H1 (cell line): ENCODE measurements around the gene SNAPC3. TPM values are rescaled to one million over a fixed set of nuclear protein-coding genes. Genes with fewer than 3 reads are reported as not detected.
A peak's percentile ranks its signal among the peaks of the same experiment; 100 is the strongest.

Source experiments
- ATF2 ChIP-seq: IDR thresholded peaks from 2 replicates; pipeline ENCODE4 v1.6.1; 2012; ENCODE audit warnings: low read length, inconsistent platforms
- BCL11A ChIP-seq, 2 experiments: IDR thresholded peaks; one replicate each; pipeline ENCODE4 v1.6.1; 2011; ENCODE audit warnings: low read depth in 2 of 2, low read length in 2 of 2, mild to moderate bottlenecking in 2 of 2
- FOSL1 ChIP-seq: IDR thresholded peaks from 2 replicates; pipeline ENCODE4 v1.6.1; 2011; ENCODE audit warnings: mild to moderate bottlenecking, low read depth, low read length, moderate library complexity; ENCODE audit not compliant: insufficient read depth
- JUN ChIP-seq: IDR thresholded peaks from 2 replicates; pipeline ENCODE4 v1.6.1; 2011; ENCODE audit warnings: low read depth, mild to moderate bottlenecking, improper control_type of control experiment, low read length
- KDM1A ChIP-seq: fragments of 200-600, 300-600 bp; sonication (generic); IDR thresholded peaks from 2 replicates; pipeline ENCODE4 v1.7.1; 2016; ENCODE audit warnings: mild to moderate bottlenecking, low read length, borderline replicate concordance
- NANOG ChIP-seq: IDR thresholded peaks from 2 replicates; pipeline ENCODE4 v1.6.1; 2011; ENCODE audit warnings: low read length, low read depth, mild to moderate bottlenecking, inconsistent platforms; ENCODE audit not compliant: insufficient read depth, poor library complexity, severe bottlenecking
- NRF1 ChIP-seq: IDR thresholded peaks from 2 replicates; pipeline ENCODE4 v1.6.1; 2011; ENCODE audit warnings: mild to moderate bottlenecking, low read depth, low read length, improper control_type of control experiment
- POLR2A ChIP-seq, 2 experiments: IDR thresholded peaks; 1 replicate in 1 of 2; 2 replicates in 1 of 2; pipeline ENCODE4 v1.6.1; 2011; ENCODE audit warnings: low read depth in 2 of 2, low read length in 2 of 2, mild to moderate bottlenecking in 2 of 2; ENCODE audit errors: control extremely low read depth in 1 of 2
- POU5F1 ChIP-seq: IDR thresholded peaks from 2 replicates; pipeline ENCODE4 v1.6.1; 2011; ENCODE audit warnings: low read depth, mild to moderate bottlenecking, low read length, moderate library complexity
- RBBP5 ChIP-seq: IDR thresholded peaks from 2 replicates; pipeline ENCODE4 v1.7.1; 2012; ENCODE audit warnings: low read depth, mild to moderate bottlenecking, inconsistent platforms, low read length, moderate library complexity, borderline replicate concordance
- RNF2 ChIP-seq: fragments of 200-900, 300-1000 bp; sonication (generic); IDR thresholded peaks from 2 replicates; pipeline ENCODE4 v1.7.1; 2016; ENCODE audit warnings: borderline replicate concordance, low read depth, mild to moderate bottlenecking, antibody characterized with exemption, low read length; ENCODE audit not compliant: poor library complexity, severe bottlenecking; ENCODE audit errors: missing control alignments
- SIX5 ChIP-seq: IDR thresholded peaks from 2 replicates; pipeline ENCODE4 v1.6.1; 2011; ENCODE audit warnings: mild to moderate bottlenecking, low read depth, low read length
- SP1 ChIP-seq: IDR thresholded peaks from 2 replicates; pipeline ENCODE4 v1.6.1; 2011; ENCODE audit warnings: low read depth, low read length
- SUZ12 ChIP-seq: fragments of 200-600 bp; sonication (generic); IDR thresholded peaks from 2 replicates; pipeline ENCODE4 v1.6.1; 2012; ENCODE audit warnings: mild to moderate bottlenecking, inconsistent platforms, low read length, moderate library complexity, mixed read lengths
- TEAD4 ChIP-seq: IDR thresholded peaks from 2 replicates; pipeline ENCODE4 v1.6.1; 2012; ENCODE audit warnings: low read depth, low read length, inconsistent platforms, mixed read lengths
- ZNF274 ChIP-seq: IDR thresholded peaks from 2 replicates; pipeline ENCODE4 v1.7.0; 2012; ENCODE audit warnings: low read length, borderline replicate concordance; ENCODE audit errors: extremely low read depth
- polyA plus RNA-seq, 7 experiments: library from polyadenylated mRNA; depleted of rRNA in 3 of 7; stranded (reverse) in 5 of 7; unstranded in 2 of 7; fragments of >200 nt in 5 of 7; fragments of 200-250 nt in 2 of 7; gene quantifications; 1 replicate in 5 of 7; 2 replicates in 1 of 7; 4 replicates in 1 of 7; pipeline versions ENCODE4 v1.2.1 to v1.2.3, GENCODE V29; 2011 to 2013; ENCODE audit warnings: missing spikeins in 2 of 7, mixed read lengths in 2 of 7
- total RNA-seq: library from RNA; stranded (reverse); fragmentation: NEBNext Ultra II Directional; extraction: Animal tissue kit (Norgen Biotek cat#: 25700); gene quantifications from 2 replicates; pipeline ENCODE4 v1.2.1, GENCODE V29; 2021
- TF ChIP-seq, protein P1 (sequence below), 3 experiments: IDR thresholded peaks; 1 replicate in 2 of 3; 2 replicates in 1 of 3; pipeline versions ENCODE4 v1.5.1 to v1.6.1; 2011; ENCODE audit warnings: low read length in 3 of 3, mild to moderate bottlenecking in 3 of 3, inconsistent platforms in 2 of 3, low read depth in 1 of 3, moderate library complexity in 1 of 3; ENCODE audit not compliant: insufficient read depth in 1 of 3; ENCODE audit errors: control extremely low read depth in 1 of 3
- TF ChIP-seq, protein P2 (sequence below): IDR thresholded peaks from 2 replicates; pipeline ENCODE4 v1.6.1; 2012; ENCODE audit warnings: inconsistent platforms

Gene SNAPC3
- total and polyA plus RNA-seq, 2 of the 8 experiments (the other 6 are each of a cell fraction or from before 2014, with no cell fraction given): 11.9 to 25.8 TPM

- no peak for TF ChIP-seq NRF1
- TF ChIP-seq POLR2A (IDR thresholded peaks at IDR 0.05; ENCODE audit: control extremely low read depth in 1 of 2, low read depth in 2 of 2, low read length in 2 of 2): peak in 1 of 2 experiments; percentile 74; a peak in 2 of 3 replicates
- TF ChIP-seq SUZ12: no peak
- TF ChIP-seq NANOG: peak; percentile 59
- TF ChIP-seq, protein P1, sequence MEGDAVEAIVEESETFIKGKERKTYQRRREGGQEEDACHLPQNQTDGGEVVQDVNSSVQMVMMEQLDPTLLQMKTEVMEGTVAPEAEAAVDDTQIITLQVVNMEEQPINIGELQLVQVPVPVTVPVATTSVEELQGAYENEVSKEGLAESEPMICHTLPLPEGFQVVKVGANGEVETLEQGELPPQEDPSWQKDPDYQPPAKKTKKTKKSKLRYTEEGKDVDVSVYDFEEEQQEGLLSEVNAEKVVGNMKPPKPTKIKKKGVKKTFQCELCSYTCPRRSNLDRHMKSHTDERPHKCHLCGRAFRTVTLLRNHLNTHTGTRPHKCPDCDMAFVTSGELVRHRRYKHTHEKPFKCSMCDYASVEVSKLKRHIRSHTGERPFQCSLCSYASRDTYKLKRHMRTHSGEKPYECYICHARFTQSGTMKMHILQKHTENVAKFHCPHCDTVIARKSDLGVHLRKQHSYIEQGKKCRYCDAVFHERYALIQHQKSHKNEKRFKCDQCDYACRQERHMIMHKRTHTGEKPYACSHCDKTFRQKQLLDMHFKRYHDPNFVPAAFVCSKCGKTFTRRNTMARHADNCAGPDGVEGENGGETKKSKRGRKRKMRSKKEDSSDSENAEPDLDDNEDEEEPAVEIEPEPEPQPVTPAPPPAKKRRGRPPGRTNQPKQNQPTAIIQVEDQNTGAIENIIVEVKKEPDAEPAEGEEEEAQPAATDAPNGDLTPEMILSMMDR (IDR thresholded peaks at IDR 0.05; ENCODE audit: control extremely low read depth in 1 of 3, insufficient read depth in 1 of 3, low read depth in 1 of 3, low read length in 3 of 3): no peak
- peak; percentile 44; the same call in 1 of the 2 replicates for TF ChIP-seq TEAD4
- no peak for TF ChIP-seq BCL11A (IDR thresholded peaks at IDR 0.05; ENCODE audit: low read depth in 2 of 2, low read length in 2 of 2)
- TF ChIP-seq RNF2: no peak
- TF ChIP-seq KDM1A: peak; percentile 45; the same call in 1 of the 2 replicates
- no peak for TF ChIP-seq JUN
- no peak for TF ChIP-seq POU5F1
- TF ChIP-seq SP1: no peak
- peak; percentile 83 for TF ChIP-seq SIX5
- no peak for TF ChIP-seq ATF2
- peak; percentile 90; the same call in 1 of the 2 replicates for TF ChIP-seq RBBP5
- no peak for TF ChIP-seq ZNF274
- TF ChIP-seq, protein P2, sequence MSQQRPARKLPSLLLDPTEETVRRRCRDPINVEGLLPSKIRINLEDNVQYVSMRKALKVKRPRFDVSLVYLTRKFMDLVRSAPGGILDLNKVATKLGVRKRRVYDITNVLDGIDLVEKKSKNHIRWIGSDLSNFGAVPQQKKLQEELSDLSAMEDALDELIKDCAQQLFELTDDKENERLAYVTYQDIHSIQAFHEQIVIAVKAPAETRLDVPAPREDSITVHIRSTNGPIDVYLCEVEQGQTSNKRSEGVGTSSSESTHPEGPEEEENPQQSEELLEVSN: no peak
- no peak for TF ChIP-seq FOSL1
Observed at GRCh38 chr9:15422372-15423230, at the start of gene SNAPC3 (continued).
